Left renal cortex interstitium (tissue), 4 donors: ENCODE measurements around the gene RPUSD4. TPM values are rescaled to one million over a fixed set of nuclear protein-coding genes. Genes with fewer than 3 reads are reported as not detected.
"Not testable (repeated sequence)": the region's sequence is repeated elsewhere in the genome, so short reads cannot be mapped to it uniquely, and the experiment has no call there.

Source experiments
- DNase-seq, 4 donors: peaks; one replicate each; pipeline ENCODE4 v3.0.0-alpha.2; 2013; ENCODE audit warnings: low read depth in 4 of 4, low spot score in 2 of 4, missing footprints in 1 of 4
- polyA plus RNA-seq, 4 donors: library from polyadenylated mRNA; unstranded; fragments of 120-200 nt; gene quantifications; one replicate each; pipeline ENCODE4 v1.2.1, GENCODE V29; 2013; ENCODE audit not compliant: insufficient read length in 4 of 4

Gene RPUSD4, protein sequence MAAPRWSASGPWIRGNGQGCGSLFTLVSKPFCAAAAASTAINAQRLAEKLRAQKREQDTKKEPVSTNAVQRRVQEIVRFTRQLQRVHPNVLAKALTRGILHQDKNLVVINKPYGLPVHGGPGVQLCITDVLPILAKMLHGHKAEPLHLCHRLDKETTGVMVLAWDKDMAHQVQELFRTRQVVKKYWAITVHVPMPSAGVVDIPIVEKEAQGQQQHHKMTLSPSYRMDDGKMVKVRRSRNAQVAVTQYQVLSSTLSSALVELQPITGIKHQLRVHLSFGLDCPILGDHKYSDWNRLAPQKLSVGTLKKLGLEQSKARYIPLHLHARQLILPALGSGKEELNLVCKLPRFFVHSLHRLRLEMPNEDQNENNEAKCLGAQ
- polyA plus RNA-seq = 10 to 100 TPM; 29.4 to 40.0 (median 34.4) TPM

DNA sequence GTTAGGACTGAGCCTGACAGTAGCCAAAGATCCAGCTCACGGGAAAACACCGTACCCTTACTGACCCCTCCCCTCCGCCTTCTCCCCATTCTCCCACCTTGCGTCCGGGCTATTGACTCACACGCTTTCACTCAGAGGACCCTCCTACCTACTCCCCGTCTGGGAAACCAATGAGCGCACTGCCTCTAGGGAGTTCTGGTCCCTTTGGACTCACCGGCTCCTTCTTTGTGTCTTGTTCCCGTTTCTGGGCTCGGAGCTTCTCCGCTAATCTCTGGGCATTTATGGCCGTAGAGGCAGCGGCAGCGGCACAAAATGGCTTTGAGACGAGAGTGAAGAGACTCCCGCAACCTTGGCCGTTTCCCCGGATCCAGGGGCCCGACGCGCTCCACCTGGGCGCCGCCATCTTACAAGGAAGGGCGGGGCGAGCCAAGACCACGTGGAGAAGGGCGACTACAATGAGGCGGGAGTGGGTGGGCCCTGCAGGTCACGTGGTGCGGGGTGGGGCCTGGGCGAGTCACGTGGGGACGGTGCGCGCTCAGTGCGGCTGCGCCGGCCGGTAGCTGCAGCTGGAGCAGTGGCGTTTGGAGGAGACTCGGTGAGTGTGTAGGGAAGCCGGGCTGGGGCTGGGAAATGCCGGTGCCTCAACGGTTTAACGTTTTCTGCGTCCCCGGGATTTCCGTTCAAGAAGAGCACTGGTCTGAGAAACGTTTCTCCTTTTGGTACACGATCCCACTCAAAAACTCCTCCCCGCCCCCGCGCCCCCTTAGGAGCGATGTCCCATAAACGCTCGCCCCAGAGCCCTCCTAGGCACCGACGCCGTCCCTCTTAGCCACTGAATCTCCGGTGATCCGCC is at the start of gene RPUSD4, which contains the start of gene FAM118B:
Gene RPUSD4, minus strand, starts transcription at position 415 of the 853 bp plus-strand sequence. Its CDS starts 12 bp downstream, at position 403.
Gene FAM118B, plus strand, starts transcription at position 547 of the 853 bp plus-strand sequence. CDS start 23,220 bp downstream, outside the sequence.
- peak; percentile 75 to 94 (median 86) for DNase-seq

DNA sequence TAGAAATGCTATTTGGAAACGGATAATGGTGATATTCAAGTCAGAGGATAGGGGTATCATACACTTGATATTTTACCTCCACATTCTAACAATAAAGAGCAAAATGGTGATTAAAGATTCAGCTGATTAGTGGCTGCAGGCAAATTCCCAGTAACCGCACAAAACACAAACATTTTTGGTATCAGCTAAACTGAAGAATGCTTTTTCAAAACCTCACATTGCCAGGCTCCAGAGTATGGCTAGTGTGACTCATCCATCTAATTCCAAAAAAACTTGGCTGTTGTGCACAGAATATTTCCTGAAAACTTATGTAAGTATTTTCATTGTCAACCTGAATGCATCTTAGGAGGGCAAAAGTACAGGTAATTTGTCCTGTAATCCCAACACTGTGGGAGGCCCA is 46.3 kb upstream of the RPUSD4 start:
- no peak for DNase-seq

DNA sequence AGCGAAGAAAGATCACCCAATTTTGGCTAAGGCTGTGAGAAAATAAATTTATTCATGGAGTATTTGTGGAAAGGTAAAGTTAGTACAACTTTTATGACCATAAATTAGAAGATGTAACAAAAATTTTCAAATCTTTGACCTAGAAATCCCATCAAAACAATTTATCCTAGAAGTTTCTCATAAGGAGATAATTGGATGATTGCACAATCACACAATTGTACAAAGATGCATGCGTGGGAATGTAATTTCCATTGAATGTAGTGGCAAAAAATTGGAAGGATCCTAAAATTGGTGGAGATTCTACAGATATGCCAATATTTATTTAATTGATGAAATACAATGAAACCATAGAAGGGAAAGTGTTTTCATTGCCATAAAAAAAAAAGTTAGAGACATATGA is 45.7 kb upstream of the RPUSD4 start:
- no peak for DNase-seq

DNA sequence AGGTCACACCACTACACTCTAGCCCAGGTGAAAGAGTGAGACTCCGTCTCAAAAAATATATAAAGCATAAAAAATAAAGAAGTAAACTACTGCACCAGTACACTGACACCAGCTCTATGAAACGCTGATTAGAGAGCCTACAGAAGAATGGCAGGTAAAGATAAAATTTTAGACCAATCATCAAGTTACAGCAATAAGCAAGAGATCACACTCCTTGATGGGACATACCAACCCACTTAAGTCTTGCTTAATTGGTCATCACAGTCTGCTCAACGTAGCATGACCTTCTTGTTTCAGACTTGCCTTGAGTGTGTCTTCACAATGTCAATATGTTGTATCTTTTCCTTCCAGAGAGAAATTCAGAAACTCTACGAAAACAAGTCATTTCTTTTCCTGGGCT is 44.8 kb upstream of the RPUSD4 start:
- no peak for DNase-seq

DNA sequence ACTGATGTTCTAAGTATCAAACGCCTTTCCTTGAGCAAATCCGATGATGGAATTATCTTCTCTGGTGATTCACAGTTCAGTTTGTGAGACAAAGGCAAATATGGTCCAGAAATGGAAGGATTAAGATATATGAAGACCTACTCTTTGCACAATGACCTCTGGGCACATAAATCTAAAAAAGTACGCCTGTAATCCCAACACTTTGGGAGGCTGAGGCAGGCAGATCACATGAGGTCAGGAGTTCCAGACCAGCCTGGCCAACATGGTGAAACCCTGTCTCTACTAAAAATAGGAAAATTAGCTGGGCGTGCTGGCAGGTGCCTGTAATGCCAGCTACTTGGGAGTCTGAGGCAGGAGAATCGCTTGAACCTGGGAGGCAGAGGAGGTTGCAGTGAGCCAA is 44.1 kb upstream of the RPUSD4 start:
- DNase-seq = not testable (repeated sequence)

DNA sequence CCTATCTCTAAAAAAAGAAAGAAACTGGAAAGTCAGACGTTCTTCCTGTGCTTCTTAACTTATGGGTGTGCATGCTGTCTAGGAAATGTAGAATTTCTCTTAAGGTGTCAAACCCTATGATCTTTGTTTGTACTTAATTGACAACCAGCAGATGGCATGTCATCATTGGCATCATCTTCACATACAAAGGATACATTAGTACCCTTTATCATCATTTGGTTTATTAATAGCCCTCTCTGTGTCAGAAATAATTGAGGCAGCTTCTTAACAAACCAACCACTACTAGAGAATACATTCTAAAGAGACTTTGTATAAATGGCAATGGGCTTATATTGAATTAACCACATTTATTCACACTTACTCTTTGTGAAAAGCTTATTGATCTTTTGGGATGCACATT is 43.4 kb upstream of the RPUSD4 start:
- DNase-seq = no peak

DNA sequence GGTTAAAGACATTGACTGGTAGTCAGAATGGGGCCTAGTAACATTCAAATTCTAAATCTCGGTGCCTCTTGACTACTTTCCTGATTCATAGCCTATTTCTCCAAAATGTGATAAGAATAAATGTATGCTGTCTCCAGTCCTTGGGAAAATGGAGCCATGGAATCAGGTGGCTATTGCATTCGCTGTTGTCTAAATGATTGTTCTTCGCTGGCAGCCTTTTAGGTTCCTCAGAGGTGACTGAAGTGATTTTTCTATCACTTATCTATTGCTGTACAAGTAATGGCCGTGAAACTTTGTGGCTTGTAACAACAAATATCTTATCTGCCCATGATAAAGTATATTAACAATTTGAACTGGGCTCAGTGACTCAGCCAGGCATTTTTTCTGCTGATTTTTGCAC is 41.8 kb upstream of the RPUSD4 start:
- no peak for DNase-seq

DNA sequence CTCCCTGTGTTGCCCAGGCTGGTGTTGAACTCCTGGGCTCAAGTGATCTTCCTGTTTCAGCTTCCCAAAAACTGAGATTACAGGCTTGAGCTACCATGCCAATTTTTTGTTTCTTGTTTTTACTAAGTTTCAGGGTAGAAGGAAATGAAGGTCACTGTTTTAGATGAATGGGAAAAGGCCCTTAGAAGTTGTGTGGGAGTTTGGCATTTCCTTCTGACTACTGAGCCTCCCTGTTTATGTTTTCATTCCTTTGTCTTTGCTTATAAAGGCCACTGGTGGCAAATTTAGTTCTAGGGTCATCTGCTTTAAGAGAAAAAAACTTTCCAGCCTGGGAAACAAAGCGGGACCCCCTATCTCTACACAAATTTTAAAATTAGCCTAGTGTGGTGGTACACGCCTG is 35.2 kb upstream of the RPUSD4 start:
- no peak for DNase-seq

DNA sequence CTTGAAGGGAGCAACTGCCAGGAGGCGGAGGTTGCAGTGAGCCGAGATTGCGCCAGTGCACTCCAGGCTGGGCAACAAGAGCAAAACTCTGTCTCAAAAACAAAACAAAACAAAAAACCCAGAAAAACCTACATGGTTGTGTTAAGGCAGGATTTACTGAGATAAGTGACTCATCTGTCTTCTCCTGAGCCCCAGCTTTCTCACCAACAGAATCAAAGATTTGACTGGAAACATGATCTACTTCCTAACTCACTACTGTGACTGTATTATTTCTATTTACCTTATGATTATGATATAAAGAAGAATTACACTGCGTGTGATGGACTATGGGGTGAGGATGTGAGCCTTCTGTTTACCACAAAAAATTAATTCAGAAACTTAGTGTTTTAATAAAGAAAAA is 21.9 kb upstream of the RPUSD4 start:
- no peak for DNase-seq

DNA sequence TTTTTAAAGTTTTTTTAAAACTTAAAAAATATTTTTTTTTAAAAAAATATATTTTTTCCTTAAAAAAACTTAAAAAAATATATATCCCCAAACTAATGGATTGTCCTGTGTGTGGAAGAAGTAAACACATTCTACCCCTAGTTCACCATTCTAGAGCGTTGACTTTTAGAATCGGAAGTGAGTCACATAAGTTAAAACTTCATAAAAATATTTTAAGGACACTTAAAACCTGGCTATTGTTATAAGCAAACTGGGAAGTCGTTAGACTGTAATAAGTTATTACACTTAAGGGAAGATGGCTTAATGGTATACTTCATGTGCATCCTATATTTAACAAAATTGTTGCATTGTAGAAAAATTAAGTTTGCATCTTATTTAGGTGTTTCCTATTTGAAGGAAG is 21.2 kb upstream of the RPUSD4 start:
- DNase-seq = no peak

DNA sequence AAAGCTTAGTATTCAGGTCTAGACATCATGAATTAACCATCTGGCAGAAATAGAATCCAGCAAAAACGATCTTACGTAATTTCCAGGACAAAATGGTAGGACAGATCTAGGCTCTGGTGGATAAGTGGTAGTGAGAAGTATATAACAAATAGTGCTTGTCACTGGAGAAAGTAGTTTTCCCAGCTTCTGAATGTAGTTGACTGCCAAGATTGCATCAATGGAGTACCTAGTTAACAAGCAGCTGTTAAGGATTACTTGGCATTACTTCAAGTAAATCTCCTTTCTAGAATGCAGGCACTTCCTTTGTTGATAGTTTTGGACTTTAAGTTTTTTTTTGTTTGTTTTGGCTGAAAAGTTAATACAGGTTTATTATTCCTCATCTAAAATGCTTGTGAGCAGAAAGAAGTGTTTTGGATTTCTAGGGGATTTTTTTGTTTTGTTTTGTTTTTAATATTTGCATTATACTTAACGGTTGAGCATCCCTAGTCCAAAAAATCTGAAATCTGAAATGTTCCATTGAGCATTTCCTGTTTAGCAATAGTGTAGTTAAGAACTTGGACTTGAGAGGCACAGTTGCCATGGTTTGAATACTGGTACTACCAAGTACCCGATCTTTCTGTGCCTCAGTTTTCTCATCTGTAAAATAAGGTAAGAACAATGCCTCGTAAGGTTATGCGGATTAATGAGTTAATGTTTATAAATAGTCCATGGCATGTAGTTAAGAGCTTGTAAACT is 20.4 kb upstream of the RPUSD4 start:
- DNase-seq = no peak

DNA sequence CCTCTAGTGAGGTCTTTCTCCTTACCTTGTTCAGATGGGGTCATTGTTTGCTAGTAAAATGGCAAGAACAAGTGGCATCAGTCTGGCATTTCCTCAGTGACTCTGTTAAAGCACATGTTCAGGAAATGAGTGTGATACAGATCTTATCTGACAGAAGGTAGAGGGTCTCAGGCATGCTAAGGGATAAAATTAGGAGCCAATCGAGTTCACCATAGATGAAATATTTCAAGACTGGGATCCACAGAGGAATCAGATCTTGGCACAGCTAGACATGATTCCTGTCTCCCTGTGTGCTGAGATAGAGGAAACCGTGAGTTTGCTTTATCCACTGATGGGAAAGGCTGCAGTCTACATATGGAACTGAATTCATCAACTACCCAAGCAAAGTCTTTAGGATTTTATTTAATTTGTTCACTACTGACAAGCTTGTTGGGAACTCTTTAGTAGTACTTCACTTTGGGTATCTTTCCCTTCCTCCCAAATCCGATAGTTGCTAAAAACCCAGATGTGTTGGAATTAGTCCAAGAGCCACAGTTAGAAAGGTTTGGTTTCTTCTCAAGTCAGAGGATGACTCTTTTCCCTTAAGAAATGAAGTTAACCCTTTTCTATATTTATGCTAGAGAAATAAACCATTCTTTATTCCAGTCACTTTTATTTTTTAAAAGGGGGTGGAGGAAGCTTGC is 18.5 kb upstream of the RPUSD4 start:
- no peak for DNase-seq

DNA sequence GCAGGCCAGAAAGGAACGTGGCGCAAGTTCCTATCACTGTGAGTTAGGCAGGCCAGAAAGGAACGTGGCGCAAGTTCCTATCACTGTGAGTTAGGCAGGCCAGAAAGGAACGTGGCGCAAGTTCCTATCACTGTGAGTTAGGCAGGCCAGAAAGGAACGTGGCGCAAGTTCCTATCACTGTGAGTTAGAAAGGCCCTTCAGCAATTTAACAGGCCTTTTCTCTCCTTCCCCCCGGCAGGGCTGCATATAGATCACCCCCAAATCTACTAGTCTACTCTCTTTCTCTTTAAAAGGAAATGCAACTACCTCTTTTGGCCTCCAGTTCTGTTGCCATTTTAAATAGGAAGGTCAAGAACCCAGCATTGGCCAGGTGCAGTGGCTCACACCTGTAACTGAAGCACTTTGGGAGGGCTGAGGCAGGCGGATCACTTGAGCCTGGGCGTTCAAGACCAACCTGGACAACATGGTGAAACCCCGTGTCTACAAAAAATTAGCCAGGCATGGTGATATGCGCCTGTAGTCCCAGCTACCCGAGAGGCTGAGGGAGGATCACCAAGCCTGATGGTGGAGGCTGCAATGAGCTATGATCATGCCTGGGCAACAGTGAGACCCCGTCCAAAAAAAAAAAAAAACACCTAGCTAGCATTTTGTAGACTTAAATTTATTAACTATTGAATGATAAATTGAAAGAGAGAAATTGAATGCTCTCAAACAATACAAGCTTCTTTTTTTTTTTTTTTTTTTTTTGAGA is 15.1 kb upstream of the RPUSD4 start:
- no peak for DNase-seq

DNA sequence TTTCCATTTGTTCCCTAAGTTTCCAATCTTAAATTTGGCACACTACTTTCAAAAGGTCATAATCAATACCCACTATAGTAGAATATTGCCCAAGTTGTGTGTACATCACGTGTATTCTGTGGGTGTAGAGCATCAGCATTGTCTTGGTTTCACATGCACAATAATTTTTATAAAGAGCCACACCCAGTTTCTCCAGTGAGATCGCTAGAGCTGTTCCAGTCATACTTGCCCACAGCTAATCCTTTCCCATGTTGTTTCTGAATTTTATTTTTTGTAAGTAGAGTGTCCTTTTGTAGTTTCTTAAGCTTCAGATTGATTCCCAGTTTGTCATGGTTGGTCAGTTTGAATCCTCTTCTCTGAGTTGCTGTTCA is 13.8 kb upstream of the RPUSD4 start:
- no peak for DNase-seq

DNA sequence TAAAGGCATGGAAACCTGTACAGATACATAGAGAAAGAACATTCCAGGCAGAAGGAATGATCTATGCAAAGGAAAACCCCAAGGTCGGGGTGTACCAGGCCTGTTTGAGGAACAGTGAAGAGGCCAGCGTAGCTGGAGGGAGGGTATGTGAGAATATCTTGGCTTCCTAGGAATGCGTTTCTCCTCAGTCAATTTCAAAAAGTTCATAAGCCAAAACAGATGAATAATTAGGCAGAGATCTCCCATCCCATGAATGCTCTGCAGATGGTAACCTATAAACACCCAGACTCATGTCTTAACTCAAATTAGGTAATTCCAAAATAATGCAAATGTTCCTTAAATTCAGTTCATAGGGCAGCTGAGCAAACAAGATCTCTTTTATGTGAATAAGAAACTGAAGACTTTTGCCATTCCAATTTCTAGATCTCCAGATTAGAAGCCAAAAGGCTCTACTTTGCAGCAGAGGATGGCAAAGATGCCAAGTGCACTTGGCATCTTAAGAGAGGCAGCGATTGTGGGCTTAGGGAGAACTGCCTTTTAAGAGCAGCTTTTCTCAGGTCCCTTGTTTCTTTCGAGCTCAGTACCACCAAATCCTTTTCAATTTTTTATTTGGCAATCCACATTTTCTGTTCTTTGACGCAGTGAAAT is 13.3 kb upstream of the RPUSD4 start:
- no peak for DNase-seq

DNA sequence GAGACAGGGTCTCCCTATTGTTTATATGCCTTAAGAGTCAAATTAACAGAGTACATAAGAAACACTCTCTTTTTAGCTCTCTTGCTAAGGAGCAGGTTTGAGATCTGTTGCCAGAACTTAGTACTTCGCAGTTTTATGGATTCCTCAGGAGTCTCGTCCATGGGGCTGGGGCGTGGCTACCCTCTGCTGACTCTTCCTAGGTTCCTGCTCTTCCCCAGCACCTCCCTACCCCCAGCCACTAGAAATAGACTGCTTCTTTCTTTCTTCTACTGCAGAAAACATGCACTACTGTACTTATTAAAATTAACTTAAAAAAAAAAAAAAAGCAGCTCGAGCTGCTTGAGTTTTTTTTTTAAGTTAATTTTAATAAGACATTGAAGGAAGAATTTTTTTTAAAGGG is 8.1 kb upstream of the RPUSD4 start:
- DNase-seq = no peak

DNA sequence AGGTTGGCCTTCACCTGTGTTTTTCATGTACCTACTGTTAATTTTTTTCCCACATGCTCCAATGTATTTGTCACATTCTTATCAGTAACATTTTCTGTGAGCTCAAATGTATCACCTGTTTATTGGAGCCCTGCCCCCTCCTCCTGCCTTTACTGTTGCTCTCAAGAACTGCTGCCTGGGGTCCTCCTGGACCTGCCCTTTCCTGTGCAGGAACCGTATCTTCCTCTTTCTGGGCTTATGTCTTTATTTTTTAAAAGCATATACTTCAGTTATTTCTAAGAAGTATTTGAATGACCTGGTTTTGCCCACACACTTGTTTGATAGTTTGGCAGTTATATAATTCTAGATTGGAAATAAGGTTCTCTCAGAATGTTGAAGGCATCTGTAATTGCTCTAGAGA is 6.0 kb upstream of the RPUSD4 start:
- DNase-seq = no peak

DNA sequence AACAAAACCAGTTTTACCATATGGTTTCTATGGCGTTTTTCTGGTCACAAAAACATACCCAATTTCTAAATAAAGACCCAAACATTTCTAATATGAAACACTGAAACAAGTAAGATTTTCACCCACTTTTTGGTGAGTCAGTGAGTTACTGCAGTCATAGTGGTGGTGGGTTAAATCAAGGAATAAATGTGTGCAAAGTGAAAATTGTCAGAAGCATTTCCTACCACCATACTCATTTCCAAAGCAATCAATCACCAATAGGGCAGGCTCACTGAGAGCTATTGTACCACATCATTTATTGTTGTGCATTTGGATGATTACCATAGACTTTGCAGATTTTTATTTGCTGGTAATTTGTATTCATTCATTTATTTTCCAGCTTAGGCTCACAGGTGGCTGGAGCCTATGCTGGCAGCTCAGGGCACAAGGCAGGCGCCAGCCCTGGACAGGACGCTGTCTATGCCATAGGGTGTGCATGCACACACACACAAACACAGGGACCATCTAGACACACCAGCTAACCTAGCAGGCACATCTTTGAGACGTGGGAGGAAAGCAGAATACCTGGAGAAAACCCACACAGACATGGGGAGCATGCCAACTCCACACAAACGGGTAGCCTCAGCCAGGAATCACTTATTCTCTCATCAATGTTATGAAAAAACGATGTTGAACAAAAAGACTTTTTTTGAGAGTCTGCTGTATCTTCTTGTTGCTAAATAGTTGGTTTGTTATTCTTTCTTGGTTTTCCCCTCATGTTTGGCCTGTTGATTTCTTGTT is 5.3 kb upstream of the RPUSD4 start:
- no peak for DNase-seq
